ENCODE data around the gene NEK9.
"Not testable (repeated sequence)": the region's sequence is repeated elsewhere in the genome, so short reads cannot be mapped to it uniquely, and the experiment has no call there.

The NEK9 gene

DNA sequence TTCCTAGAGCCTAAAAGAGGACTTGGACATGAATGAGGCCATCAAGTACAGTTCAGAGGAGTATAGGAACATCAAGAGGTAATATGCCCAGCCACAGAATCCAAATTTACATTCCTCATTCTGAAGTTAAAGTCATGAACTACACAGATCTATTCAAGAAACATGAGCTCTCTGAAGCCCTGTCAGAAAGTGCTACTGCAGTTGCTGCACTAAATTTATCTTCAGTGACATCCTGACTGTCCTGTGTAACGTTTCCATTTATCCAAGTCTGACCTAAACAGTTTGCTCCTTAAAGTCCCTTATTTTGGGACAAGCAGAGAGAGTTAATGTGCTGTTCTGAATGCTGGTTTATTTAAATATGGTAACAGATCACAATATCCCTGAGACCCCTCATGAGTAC is 28.2 kb downstream of the NEK9 start:
- no peak for DNase-seq

DNA sequence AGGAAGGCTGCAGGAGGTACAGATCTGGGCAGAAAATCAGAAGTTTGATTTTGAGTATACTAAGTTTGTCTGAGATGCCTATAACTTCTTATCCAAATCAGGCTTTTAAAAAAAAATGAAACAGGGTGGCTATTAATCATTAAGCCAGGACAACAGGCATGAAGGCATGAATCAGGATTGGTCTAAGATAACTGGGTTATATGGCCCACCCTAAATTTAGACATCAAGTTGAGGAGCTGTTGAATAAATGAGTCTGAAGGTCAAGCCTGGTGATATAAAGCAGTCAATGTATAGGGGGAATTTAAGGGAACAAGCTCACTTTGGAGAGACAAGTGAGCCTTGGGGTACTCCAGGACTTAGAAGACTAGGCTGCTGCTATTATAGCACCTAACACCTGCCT is 28.6 kb downstream of the NEK9 start:
- DNase-seq = no peak

DNA sequence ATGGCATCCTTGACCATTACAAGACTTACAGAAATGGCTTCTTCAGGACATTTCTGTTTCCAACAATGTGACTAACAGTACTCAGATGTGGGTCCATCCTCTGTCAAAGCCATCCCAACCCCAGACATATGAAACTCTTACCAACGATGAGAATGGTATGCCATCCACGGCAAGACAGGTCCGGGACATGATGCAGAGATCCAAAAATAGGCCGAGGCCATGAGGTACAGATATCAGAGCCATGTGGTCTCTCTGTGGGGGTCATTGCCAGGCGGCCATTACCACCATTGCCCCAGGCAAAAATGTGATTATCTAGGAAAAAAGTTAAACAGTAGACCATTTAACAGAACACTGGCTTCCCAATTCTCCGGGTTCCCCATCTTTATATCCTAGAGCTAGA is 29.9 kb downstream of the NEK9 start:
- DNase-seq = no peak

DNA sequence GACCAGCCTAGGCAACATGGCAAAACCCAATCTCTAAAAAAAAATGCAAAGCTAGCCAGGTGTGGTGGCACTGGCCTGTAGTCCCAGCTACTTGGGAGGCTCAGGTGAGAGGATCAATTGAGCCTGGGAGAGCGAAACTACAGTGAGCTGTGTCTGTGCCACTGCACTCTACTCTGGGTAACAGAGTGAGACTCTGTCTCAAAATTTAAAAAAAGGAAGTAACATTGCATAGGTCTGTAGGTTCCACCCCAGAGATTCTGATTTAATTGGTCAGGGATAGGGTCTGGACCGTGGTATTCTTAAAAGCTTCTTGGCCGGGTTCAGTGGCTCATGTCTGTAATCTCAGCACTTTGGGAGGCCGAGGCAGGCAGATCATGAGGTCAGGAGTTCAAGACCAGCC is 31.2 kb downstream of the NEK9 start:
- no peak for DNase-seq

DNA sequence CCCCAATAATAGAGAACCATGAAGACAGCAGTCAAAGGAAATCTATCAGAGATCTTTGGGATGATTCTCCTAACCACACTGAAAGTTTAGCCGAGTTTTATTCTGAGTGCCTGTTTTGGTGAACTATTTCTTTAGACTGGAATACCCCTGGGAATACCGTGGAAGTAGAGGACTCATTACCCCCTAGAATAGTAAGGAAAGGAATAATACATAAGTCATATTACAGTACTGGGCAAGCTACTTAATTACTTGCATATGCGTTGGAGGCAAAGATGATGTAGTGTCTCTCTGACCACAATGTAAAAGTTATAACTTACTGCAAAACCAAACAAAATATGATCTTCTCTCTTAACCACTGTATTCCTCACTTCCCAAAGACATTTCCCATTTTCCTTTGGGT is 32.0 kb downstream of the NEK9 start:
- DNase-seq = no peak

DNA sequence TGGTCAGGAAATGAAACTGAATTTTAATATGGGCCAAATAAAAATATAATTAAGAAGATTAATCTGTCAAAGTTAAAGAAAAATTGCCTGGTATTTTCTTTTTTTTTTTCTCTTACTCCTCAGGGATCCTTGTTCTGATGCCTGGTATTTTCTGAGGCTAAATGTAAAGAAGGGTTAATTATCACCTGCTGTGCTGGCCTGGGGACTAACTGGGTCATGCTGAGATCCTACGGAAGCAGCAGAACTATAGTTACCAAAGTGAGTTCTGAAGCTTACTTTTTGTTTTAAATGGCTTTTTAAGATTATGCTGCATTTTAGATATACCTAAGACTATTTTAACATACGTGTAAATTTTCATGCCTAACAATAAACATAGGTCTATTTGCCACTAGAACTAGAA is 34.1 kb downstream of the NEK9 start:
- DNase-seq = no peak

DNA sequence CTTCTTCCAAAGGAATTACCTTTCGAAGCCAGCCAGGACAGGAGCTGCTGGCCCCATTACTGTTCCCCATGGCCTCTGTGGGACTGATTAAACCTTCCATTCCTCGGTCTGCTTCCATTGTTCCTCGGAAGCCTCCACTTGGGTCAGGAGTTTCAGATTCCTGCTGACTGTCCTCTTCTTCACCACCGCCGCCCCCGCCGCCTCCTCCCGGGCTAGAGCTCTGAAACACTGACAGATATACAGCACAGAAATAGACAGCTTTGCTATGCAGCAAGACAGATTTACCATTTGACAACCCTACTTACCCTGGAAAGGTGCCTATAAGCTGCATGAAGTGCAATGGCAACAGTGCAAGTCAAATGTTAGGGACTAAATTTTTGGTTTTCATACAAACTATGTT is 35.6 kb downstream of the NEK9 start:
- DNase-seq = no peak

DNA sequence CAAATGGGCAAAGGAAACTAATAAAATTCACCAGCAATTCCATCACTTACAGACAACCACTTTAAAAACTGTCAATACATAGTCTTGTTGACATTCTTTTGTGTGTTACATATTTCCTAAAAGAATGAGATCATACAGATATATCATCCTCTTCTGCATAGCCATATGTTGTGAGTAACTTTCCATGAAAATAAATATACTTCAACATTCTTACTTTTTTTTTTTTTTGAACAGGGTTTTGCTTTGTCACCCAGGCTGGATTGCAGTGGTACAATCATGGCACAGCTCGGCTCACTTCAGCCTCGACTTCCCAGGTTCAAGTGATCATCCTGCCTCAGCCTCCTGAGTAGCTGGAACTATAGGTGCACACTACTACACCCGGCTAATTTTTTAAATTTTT is 36.5 kb downstream of the NEK9 start:
- no peak for DNase-seq

DNA sequence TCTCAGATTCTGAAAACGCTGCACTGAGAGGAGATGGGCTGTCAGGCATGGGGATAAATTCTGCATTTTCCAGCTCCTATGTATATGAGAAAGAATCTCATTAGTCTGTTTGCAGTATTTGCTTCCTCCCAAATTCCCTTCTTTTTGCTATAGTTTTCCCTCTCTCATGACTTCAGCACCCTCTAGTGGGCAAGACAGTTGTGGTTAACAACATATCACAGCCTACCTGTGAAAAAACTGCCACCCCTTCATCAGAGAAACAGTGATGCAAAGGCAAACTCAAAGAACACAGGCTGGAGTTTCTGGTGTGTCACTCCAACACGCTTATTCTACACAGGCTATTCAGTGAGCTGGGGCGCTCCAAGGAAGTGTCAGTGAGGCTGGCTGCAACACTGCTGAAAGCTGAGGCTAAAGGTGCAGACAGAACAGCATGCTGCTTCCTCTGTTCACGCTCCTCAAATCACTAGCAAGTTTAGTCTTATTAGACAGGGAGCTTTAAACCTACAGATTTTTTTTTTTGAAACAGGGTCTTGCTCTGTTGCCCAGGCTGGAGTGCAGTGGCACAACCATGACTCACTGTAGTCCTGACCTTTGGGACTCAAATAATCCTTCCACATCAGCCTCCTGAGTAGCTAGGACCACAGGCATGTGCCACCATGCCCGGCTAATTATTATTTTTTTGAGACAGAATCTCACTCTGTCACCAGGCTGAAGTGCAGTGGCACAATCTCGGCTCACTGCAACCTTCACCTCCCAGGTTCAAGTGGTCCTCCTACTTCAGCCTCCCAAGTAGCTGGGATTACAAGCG is 38.1 kb downstream of the NEK9 start:
- DNase-seq = peak; percentile 18 to 33

DNA sequence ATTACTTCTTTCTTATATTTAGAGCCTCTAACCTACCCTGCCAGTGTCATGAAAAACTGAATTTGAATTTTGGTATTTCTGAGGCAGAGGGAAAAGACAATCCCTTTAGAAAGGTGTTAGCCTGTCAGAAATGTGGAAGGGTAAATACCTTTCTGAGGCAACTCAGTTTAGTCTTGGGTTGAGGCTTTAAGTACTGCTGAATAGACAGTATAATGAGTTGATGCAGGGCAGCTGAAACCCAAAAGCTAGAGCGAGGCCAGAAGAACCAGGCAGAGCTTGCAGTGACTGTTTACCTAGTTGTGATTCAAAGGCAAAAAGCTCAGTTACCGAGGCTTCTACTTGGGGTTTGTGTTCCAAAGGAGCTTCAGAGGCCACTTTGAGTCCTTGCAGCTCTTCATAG is 38.7 kb downstream of the NEK9 start:
- DNase-seq = no peak

DNA sequence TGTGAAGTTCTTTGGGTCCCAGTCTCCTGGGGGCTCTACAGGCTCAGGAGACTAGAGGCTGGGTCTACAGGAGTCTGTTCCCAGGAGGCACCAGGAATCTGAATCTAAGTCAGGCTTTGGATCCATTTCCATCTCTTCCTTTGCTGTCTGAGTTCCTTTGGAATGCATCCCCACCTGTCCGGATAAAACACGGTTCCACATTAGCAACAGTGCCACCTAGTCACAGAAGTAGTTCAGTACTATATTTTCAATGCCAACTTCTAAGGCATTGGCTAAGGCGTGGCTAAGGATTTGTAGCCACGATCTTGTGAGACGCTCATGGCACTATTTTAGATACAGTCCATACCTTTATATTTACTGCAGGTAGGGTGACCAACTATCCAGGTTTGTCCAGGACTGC is 42.3 kb downstream of the NEK9 start:
- no peak for DNase-seq

DNA sequence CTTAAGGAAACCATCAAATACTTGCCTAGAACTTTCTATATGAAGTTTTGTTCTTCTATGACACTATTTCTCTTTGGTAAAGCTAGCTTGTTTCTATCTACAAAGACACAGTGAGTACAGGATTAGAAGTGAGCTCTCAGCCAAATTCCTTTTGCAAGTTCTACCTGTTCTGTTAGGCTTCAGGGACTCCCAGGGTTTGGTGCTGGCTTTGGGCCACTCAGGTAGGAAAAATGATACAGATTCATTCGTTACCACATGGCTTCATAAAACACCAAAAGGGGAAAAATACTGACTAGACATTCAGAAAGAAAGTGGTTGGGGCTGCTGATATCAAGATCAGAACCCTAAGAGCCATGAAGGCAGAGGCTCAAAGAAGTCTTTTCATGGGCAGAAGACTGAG is 43.6 kb downstream of the NEK9 start:
- DNase-seq = no peak

DNA sequence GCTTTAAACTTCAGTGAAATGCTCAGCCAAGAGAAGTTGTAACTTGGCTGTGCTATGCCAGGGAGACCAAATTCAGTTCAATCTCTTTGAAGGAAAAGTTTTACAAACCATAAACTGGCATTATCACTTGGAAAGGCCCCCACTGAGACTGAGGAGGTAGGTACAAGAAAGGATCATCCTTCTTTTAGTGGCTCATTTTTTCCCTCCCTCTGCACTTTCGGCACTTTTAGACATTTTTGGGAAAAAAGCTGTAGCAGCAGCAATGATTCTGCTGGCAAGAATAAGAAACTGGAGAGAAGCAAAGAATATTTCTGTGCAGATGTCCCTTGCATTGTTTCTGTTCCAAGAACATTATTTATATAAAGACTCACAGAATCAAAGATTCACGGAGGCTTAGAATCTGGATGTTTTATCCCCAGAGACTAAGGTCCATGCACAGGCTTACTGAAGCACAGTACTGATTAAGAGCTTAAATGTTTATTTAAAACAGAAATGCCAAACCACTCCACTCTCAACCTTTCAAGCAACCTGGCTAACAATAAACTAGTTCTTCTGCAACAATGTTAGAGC is 45.1 kb downstream of the NEK9 start:
- no peak for DNase-seq

DNA sequence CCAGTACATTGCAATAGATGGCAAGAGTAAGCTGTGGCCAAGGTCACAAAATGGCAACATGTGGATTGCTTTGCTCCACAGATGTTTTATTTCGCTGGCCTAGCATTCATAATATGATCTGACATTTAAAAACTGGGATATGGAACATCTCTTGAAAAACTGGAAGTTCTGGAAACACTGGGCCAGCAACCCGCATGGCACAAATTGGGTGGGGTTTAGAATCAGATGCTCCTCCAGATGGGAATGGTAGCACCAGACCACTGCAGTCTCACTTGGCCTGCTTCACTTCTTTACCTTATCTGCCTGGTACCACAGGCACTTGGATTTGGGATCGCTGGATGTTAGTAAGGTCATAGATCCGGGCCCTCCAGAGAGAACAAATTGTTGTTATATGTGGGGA is 47.3 kb downstream of the NEK9 start:
- no peak for DNase-seq

DNA sequence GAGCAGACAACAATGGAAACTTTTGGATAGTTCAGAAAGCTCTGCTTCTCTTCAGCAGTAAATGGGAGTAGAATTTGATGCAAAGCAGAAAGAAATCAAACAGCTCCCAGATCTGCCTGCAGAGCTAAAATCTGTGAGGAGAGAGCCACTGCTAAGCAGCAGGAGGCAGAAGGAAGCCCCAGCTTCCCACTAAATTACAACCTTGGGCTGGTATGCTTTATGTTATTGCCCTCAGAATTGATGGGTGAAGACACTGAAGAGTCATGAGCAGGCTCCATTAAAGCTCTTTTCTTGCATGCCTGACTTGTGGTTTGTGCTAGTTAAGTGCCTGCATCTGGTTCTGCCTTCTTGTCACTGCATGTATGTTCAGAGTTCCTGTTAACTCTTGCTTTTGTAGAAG is 49.1 kb downstream of the NEK9 start:
- DNase-seq = no peak

DNA sequence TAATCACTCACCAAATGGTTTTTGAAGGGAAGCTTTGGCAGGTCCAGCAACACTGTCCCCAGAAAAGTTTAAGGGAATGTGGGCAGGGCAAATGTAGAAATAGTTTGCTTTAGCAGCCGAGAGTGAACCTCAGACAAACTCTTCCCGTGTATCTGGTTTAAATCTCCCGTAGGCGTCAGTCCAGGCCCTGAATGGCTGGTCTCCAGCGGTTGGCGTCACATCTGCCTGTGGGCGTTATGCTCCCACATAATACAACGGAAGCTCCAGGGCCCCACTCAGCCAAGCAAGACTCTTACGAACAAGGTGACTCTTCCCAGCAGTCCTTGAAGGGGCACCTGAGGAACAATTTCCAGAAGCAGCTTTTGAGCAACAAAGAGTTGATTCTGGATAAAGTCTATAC is 56.5 kb downstream of the NEK9 start:
- DNase-seq = no peak

DNA sequence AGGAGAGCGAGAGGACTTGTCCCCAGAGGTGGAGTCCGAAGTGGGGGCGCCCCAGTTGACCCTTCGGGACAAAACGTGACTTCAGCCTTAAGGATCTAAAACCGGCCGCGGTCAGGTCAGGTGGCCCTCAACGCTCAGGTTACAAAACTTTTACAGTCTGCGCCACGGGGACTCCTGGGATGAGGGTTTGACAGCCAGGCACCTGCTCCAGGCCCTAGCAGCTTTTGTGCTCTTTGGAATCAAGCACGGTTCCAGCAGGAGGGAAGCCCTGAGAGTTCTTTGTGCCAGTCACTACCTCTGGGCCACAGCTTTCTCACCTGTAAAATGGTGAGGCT is 57.1 kb downstream of the NEK9 start:
- no peak for DNase-seq

DNA sequence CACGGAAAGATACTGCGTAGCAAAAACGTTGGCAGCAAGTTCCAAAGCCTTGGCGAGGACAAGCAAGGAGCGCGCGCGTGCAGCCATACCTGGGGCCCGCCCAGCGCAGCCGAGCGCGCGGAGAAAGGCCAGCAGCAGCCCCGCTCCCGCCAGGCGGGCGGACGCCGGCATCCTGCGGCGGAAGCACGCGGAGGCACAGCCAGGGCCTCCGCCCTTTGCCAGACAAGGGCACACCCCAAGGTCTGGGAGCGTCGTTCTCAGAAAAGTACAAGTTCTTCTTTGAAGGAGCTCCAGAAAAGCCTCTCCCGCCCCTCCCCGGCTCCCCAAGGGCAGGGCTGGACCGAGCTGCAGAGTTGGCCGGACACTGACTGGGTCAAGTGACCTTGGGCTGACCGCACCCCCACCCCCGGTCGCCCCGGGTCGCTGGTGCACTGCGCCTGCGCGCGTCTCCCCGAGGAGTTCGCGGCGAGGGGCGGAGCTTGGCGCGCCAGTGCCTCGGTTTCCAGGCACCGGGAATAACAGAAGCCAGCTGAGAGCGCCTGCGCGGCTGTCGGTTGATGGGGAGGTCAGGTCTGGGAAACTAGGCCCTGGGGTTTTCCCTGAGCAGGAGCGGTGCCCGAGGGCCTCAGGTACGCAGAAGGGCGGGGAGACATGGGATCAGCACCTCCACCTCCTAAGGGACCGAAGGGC is 57.6 kb downstream of the NEK9 start, which contains the start of gene ZC2HC1C:
ZC2HC1C (plus strand) TSS at position 521 of the 690 bp plus-strand sequence. CDS start 933 bp downstream, outside the sequence.
- DNase-seq = peak; percentile 84 to 86

DNA sequence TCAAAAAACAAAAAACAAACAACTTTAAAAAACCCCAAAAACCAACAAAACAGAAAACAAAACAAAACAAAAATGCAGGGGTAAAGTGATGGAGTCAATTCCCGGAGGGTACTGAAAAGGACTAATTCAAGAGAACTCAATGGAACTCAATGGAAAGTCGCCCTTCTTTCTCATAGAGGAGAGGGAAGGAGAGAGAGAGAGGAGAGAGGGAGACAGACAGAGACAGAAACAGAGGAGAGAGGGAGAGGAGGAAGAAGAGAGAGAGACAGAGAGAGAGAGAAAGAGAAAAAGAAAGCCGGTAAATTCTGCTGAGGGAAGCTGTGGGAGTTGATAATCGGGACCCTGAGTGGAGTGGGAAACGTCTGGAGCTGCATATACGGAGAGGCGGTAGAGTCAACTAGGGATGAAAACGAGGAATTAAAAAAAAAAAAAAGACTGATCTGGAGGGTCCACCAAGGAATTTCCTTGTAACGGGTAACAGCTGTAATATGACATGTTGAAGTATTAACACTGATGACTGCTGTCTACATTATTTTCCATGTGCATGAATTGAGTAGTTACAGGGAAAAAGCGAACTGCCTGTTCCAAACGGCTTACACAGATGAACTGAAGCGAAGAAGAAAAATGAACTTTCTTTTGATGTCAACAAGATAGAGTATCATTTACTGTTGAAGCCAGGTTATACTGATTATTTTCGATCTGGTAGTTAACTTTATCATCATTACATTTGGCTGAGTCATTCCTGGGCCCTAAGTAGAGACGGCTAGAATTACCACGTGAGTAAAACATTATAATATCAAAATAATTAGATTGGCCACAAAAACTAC is 58.3 kb downstream of the NEK9 start:
- DNase-seq = no peak

DNA sequence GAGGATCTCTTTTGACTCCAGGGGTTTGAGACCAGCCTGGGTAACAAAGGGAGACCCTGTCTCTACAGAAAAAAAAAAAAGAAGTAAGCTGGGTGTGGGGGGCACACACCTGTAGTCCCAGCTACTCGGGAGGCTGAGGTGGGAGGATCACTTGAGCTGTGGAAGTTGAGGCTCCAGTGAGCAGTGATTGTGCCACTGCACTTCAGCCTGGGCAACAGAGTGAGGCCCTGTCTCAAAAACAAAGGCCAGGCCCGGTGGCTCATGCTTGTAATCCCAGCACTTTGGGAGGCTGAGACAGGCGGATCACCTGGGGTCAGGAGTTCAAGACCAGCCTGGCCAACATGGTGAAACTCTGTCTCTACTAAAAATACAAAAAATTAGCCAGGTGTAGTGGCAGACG is 59.1 kb downstream of the NEK9 start:
- not testable (repeated sequence) for DNase-seq

DNA sequence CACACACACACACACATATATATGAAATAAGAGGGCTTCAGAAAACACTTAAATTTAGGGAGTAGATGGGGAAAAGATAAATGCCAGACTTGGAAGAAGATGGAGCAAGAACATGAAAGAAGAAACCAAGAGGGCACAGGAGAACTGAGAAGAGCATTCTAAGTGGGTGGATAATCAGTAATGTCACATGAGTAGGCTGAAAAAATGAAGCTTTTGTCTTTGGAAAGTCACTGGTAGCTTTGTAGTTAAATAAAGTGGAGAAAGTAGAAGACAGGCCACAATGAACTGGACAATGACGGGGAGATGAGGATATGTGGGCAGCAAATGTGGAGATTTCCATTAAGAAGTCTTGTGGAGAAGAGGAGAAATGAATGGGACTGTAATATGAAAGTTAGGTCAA is 59.6 kb downstream of the NEK9 start:
- no peak for DNase-seq

DNA sequence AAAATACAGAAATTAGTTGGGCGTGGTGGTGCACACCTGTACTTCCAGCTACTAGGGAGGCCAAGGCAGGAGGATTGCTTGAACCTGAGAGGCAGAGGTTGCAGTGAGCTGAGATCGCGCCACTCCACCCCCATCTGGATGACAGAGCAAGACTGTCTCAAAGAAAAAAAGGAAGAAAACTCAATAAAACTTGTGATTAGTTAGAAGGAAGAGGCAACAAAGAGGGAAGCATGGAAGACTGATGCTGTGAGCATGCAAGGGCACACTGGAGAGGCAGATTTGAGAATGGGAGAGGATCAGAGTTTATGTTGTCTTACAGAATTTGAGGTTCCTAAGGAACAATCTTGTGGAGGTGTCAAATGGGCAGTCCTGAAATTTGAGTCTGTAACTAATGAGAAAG is 60.2 kb downstream of the NEK9 start:
- DNase-seq = no peak

DNA sequence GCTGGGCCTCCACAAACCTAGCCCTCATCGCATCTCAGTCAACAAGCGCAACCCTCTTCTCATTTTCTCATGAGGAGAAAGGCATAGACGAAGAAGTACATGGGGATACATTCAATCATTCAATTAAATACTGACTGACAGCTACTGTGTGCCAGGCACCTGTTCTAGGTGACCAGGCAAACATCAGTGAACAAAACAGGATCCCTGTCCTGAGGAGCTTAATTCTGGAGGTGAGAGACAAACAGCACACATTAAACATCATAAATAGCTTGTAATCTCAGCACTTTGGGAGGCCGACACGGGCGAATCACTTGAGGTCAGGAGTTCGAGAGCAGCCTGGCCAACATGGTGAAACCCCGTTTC is 62.7 kb downstream of the NEK9 start:
- no peak for DNase-seq
